OCI-LY3 (cell line): ENCODE data around the gene CCR8.
"Not testable (repeated sequence)": the region's sequence is repeated elsewhere in the genome, so short reads cannot be mapped to it uniquely, and the experiment has no call there.

Experiments
- H2AFZ ChIP-seq: fragments of 200-600, 300-600 bp; shearing (Covaris generic); 2 replicates; pipeline ENCODE4 v1.6.0; 2014; ENCODE audit warnings: antibody characterized with exemption, low read depth, low read length
- H3K27ac ChIP-seq: fragments of 200-600, 300-600 bp; sonication (generic); 2 replicates; pipeline ENCODE4 v1.5.1; 2014; ENCODE audit warnings: mild to moderate bottlenecking, low read length, moderate library complexity, mixed read lengths
- H3K27me3 ChIP-seq: fragments of 200-600, 300-600 bp; sonication (generic); 2 replicates; pipeline ENCODE4 v1.6.1; 2014; ENCODE audit warnings: low read depth, low read length, mixed read lengths
- H3K36me3 ChIP-seq: fragments of 200-600, 300-600 bp; sonication (generic); replicated peaks from 2 replicates; pipeline ENCODE3; 2014; ENCODE audit warnings: low read depth, low read length, mixed read lengths
- H3K4me1 ChIP-seq: fragments of 300-600, 200-600 bp; sonication (generic); 2 replicates; pipeline ENCODE4 v1.6.1; 2014; ENCODE audit warnings: low read length, mixed read lengths
- H3K4me2 ChIP-seq: fragments of 200-600, 300-600 bp; sonication (generic); 2 replicates; pipeline ENCODE4 v1.6.1; 2014; ENCODE audit warnings: low read length, mixed read lengths
- H3K4me3 ChIP-seq: fragments of 300-600, 200-600 bp; sonication (generic); 2 replicates; pipeline ENCODE4 v1.5.1; 2014; ENCODE audit warnings: antibody characterized with exemption, mild to moderate bottlenecking, low read length, moderate library complexity
- H3K79me2 ChIP-seq: fragments of 300-600, 200-600 bp; shearing (Covaris generic); 2 replicates; pipeline ENCODE4 v1.6.1; 2014; ENCODE audit warnings: mild to moderate bottlenecking, low read length, mixed read lengths
- H3K9ac ChIP-seq: fragments of 300-600, 200-600 bp; shearing (Covaris generic); 2 replicates; pipeline ENCODE4 v1.6.0; 2014; ENCODE audit warnings: mild to moderate bottlenecking, low read length, moderate library complexity
- H3K9me3 ChIP-seq: fragments of 200-600, 300-600 bp; shearing (Covaris generic); 2 replicates; pipeline ENCODE4 v1.6.1; 2014; ENCODE audit warnings: low read length, mixed read lengths; ENCODE audit not compliant: insufficient read depth
- H4K20me1 ChIP-seq: fragments of 200-600, 300-600 bp; sonication (generic); 2 replicates; pipeline ENCODE4 v1.6.1; 2016; ENCODE audit warnings: low read length, mixed read lengths; ENCODE audit not compliant: insufficient read depth
- EZH2phosphoT487 ChIP-seq: fragments of 200-600 bp; shearing (Covaris generic); IDR thresholded peaks from 2 replicates; pipeline ENCODE4 v1.6.1; 2018; ENCODE audit warnings: antibody characterized with exemption, mixed run types, low read depth
- TF ChIP-seq, protein P1 (sequence below): fragments of 200-600, 300-600 bp; sonication (generic); IDR thresholded peaks from 2 replicates; pipeline ENCODE4 v1.5.1; 2014; ENCODE audit warnings: antibody characterized with exemption, low read length, low read depth

CCR8 gene

DNA sequence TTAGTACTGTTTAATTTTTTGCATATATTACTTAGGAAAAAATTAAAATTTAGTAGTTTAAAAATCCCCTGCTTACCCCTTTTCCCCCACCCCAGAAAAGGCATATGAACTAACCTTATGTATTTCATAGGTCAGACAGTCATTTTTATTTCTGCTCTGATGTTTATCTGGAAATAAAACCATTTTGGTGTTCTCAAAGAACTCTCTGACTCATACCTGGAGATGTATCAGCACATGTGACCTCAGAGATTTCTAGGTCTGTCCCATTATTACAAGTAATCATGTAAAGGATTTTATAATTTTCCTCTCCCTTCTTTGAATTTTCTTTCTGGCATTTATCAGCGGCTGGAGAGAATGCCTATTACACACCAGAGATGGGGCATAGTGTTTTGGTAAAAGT is 14.1 kb upstream of the CCR8 start:
- H3K27ac ChIP-seq: no peak overlapping the region
- no peaks in the 10 kb centered on the region; the same call in 1 of the 2 replicates for H3K9me3 ChIP-seq
- H3K4me3 ChIP-seq: no peak overlapping the region
- H3K4me2 ChIP-seq: no peak overlapping the region
- no peak overlapping the region for H3K9ac ChIP-seq
- H3K36me3 ChIP-seq: no peaks in the 10 kb centered on the region
- H2AFZ ChIP-seq: no peak overlapping the region
- H3K79me2 ChIP-seq: no peaks in the 10 kb centered on the region
- TF ChIP-seq EZH2phosphoT487: no peak
- TF ChIP-seq, protein P1, sequence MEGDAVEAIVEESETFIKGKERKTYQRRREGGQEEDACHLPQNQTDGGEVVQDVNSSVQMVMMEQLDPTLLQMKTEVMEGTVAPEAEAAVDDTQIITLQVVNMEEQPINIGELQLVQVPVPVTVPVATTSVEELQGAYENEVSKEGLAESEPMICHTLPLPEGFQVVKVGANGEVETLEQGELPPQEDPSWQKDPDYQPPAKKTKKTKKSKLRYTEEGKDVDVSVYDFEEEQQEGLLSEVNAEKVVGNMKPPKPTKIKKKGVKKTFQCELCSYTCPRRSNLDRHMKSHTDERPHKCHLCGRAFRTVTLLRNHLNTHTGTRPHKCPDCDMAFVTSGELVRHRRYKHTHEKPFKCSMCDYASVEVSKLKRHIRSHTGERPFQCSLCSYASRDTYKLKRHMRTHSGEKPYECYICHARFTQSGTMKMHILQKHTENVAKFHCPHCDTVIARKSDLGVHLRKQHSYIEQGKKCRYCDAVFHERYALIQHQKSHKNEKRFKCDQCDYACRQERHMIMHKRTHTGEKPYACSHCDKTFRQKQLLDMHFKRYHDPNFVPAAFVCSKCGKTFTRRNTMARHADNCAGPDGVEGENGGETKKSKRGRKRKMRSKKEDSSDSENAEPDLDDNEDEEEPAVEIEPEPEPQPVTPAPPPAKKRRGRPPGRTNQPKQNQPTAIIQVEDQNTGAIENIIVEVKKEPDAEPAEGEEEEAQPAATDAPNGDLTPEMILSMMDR: no peak
- no peaks in the 10 kb centered on the region for H4K20me1 ChIP-seq
- peaks cover 6% of the 10 kb centered on the region; the same call in 1 of the 2 replicates for H3K27me3 ChIP-seq
- H3K4me1 ChIP-seq: peaks cover 5% of the 10 kb centered on the region

DNA sequence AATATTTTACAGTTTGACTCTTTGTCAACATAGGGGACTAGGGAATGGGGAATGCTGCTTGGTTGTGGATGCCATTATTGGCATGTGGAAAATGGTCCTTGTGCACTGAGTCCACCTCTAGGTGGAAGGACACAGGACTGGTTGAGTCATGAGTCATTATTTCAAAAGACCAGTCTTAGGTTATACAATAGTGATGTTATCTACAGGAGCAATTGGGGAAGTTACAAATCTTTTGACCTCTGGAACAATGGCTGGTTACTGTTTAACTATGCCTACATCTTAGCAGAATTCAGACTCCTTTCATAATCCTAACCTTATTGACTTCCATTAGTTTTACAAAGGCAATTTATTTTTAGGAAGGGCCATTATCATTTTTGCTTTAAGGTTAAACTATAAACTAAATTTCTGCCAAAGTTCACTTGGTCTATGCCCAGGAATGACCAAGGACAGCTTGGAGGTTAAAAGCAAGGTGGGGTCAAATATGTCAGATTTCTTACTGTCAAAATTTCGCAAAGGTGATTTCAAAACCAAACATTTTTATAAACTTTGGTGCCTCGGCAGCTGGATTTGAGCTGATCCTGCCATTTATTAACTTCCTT is 11.8 kb upstream of the CCR8 start:
- H3K4me1 ChIP-seq: peaks cover 8% of the 10 kb centered on the region
- no peak overlapping the region for H3K4me2 ChIP-seq
- H3K27me3 ChIP-seq: peaks cover 6% of the 10 kb centered on the region; the same call in 1 of the 2 replicates
- H3K27ac ChIP-seq: no peak overlapping the region
- TF ChIP-seq, protein P1: no peak
- TF ChIP-seq EZH2phosphoT487: no peak
- no peaks in the 10 kb centered on the region for H3K36me3 ChIP-seq
- no peak overlapping the region for H3K4me3 ChIP-seq
- H2AFZ ChIP-seq: no peak overlapping the region
- no peaks in the 10 kb centered on the region for H3K79me2 ChIP-seq
- no peaks in the 10 kb centered on the region for H4K20me1 ChIP-seq
- no peak overlapping the region for H3K9ac ChIP-seq
- H3K9me3 ChIP-seq: no peaks in the 10 kb centered on the region; the same call in 1 of the 2 replicates

DNA sequence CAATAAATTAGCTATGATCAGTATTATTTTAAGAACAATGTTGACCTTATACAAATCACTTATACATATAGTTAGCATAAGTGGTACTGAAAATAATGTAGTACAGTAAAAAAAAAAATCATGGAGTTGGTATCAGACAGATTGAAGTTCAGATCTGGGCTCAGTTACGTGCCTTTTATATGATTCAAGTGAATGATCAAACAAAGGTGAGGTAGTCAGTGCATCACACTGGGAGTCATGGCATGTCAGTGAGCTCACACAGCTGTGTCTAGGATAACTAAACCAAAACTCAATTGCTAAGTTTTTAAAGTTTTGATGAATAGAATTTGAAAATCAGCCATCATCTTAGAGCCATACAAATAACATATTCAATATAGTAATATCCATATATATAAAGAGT is 11.2 kb upstream of the CCR8 start:
- H4K20me1 ChIP-seq: no peaks in the 10 kb centered on the region
- no peaks in the 10 kb centered on the region; the same call in 1 of the 2 replicates for H3K9me3 ChIP-seq
- H3K4me2 ChIP-seq: no peak overlapping the region
- no peak overlapping the region for H3K27ac ChIP-seq
- no peak overlapping the region for H3K9ac ChIP-seq
- no peaks in the 10 kb centered on the region for H3K79me2 ChIP-seq
- H3K36me3 ChIP-seq: no peaks in the 10 kb centered on the region
- peaks cover 8% of the 10 kb centered on the region for H3K4me1 ChIP-seq
- H3K27me3 ChIP-seq: peaks cover 6% of the 10 kb centered on the region; the same call in 1 of the 2 replicates
- TF ChIP-seq, protein P1: no peak
- no peak for TF ChIP-seq EZH2phosphoT487
- no peak overlapping the region for H2AFZ ChIP-seq
- no peak overlapping the region for H3K4me3 ChIP-seq

DNA sequence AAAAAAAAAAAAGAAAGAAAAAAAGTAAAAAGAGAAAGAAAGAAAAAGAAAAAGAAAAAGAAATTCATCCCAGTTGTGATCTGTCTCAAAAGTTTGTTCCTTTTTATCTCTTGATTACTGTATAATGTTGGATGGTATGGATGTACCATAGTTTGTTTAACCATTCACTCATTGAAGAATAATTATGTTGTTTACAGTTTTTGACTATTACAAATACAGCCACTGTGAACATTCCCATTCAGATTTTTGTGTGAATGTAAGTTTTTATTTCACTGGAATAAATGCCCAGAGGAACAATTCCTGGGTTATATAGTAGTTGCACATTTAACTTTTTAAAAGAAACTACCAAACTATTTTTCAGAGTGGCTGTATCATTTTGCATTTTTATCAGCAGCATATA is 10.3 kb upstream of the CCR8 start:
- H3K27me3 ChIP-seq: peaks cover 6% of the 10 kb centered on the region; the same call in 1 of the 2 replicates
- peaks cover 8% of the 10 kb centered on the region for H3K4me1 ChIP-seq
- H4K20me1 ChIP-seq: no peaks in the 10 kb centered on the region

DNA sequence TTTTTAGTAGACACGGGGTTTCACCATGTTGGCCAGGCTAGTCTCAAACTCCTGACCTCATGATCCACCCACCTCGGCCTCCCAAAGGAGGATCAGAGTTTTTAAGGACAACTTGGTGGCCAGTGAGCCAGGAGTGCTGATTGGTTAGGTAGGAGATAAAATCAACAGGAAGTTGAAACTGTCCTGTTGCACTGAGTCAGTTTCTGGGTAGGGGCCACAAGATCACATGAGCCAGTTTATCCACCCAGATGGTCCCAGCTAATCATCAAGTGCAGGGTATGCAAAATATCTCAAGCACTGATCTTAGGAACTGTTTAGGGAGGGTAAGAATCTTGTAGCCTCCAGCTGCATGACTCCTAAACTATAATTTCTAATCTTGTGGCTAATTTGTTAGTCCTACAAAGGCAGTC is 7.9 kb upstream of the CCR8 start:
- not testable (repeated sequence) for H2AFZ ChIP-seq, H4K20me1 ChIP-seq, H3K9me3 ChIP-seq, H3K4me3 ChIP-seq, H3K79me2 ChIP-seq, H3K36me3 ChIP-seq, H3K27ac ChIP-seq, H3K9ac ChIP-seq, H3K4me1 ChIP-seq, H3K27me3 ChIP-seq, H3K4me2 ChIP-seq

More for the DNA sequence above, 10.3 kb upstream of the CCR8 start:
- Histone ChIP-seq H3K4me3 (no peak overlapping the region), H3K36me3 (no peaks in the 10 kb centered on the region), H3K4me2 (no peak overlapping the region), H2AFZ (no peak overlapping the region), H3K79me2 (no peaks in the 10 kb centered on the region), H3K9me3 (no peaks in the 10 kb centered on the region; the same call in 1 of the 2 replicates), H3K9ac (no peak overlapping the region), H3K27ac (no peak overlapping the region)
- TF ChIP-seq, protein P1: no peak
- TF ChIP-seq EZH2phosphoT487: no peak

DNA sequence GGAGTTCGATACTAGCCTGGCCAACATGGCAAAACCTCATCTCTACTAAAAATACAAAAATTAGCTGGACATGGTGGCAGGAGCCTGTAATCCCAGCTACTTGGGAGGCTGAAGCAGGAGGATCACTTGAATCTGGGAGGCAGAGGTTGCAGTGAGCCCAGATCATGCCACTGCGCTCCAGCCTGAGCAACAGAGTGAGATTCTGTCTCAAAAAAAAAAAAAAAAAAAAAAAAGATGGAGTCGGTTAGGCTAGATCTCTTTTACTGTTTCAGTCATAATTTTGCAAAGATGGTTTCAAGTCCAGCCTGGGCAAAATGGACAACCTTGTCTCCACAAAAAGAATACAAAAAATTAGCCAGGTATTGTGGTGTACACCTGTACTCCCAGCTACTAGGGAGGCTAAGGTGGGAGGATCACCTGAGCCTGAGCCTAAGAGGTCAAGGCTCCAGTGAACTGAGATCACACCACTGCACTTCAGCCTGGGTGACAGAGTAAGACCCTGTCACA is 7.2 kb upstream of the CCR8 start:
- H3K4me3 ChIP-seq, H3K4me2 ChIP-seq, H3K36me3 ChIP-seq, H3K27ac ChIP-seq, H2AFZ ChIP-seq, H3K4me1 ChIP-seq, H4K20me1 ChIP-seq, H3K27me3 ChIP-seq, H3K79me2 ChIP-seq, H3K9ac ChIP-seq, H3K9me3 ChIP-seq: not testable (repeated sequence)
